HG02938 (cell line): Measurements from ENCODE around the gene SBK2.

Experiments
- ATAC-seq: cut with Tn5 transposase; IDR thresholded peaks from one replicate; pipeline ENCODE4 v1.9.1; 2021; ENCODE audit warnings: mild to moderate bottlenecking, moderate library complexity; ENCODE audit not compliant: unreplicated experiment

Gene SBK2

GRCh38 chr19:55554741-55555152 is 17.8 kb upstream of the SBK2 start:
- no peak for ATAC-seq

DNA sequence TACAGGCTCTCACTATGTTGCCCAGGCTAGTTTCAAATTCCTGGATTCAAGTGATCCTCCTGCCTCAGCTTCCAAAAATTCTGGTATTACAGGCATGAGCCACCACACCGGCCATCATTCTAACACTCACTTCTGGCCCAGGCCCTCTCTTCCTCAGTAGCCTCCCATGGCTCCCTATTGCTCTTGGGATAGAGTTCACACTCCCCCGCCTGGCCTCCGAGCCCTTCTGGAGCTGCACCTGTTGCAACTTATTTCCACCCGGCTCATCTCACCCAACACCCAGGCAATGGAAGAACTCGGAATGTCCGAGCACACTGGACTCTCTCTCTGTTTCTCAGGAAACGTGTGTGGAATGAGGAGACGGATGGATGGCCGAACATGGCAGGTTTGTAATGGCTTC is 17.4 kb upstream of the SBK2 start:
- ATAC-seq: no peak

DNA sequence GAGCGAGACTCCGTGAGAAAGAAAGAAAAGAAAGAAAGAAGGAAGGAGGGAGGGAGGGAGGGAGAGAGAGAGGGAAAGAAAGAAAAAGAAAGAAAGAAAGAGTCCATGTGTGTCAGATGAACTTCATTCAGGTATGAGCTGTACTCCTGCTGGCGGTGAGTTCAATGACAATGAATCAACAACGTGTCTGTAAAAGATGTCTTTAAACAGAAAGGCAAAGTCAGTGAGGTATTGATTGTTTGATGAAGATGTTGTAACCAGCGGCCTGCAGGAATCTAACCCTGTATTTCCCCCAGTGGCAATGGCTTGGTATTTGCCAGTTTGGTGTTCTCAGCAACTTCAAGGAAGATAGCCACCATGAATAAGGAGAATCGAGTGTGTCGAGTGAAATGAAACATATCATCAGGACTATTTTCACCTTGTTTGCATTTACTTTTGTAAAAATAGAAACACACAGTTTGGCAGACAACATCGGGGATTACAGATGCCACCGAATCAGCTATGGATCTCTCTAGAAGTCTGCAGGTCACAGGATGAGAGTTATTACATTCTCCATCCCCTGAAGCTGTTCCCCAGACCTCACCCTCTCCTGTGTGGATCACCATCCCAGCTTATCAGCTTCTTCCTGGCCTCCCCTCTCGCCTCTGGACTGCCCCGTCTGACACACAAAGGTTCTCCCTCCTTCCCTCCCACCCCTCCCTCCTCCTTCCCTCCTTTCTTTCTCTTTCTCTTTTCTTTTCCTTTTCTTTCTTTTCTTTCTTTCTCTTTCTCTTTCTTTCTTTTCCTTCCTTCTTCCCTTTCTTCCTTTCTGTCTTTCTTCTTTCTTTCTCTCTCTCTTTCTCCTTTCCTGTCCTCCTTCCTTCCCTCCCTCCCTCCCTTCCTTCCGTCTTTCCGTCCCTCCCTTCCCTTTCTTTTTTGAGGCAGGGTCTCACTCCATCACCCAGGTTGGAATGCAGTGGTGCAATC is 16.6 kb upstream of the SBK2 start:
- no peak for ATAC-seq

- ATAC-seq: no peak
These were observed 15.7 kb upstream of the SBK2 start for GRCh38 chr19:55552620-55553019.

DNA sequence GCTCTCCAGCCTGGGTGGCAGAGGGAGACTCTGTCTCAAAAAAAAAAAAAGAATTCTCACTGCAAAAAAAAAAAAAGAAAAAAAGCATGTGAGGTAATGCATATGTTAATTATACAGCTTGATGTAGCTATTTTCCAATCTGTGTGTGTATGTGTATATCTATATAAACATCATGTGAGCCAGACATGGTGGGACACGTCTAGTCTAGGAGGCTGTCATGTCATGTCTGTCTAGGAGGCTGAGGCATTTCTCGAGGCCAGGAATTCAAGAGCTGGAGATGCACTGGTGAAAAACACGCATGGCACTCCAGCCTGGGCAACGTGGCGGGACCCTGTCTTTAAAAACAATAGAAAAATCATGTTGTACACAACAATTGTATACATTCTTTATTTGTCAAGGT is 15.3 kb upstream of the SBK2 start:
- no peak for ATAC-seq

DNA sequence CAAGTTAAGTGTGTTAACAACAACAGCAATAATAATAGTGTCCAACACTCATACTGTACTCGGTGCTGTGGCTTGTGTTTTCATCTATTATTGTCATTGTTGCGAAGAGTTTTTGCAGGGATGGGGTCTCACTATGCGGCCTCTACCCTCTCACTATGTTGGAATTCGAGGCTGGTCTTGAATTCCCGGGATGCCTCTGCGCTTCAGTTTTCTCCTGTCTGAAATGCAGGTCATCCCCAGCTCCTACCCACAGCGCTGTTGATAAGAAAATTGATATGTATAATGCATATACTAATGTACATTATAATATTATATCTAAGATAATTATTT is 13.4 kb upstream of the SBK2 start:
- ATAC-seq: no peak

GRCh38 chr19:55549500-55550320 is 12.8 kb upstream of the SBK2 start:
- no peak for ATAC-seq

- ATAC-seq: no peak
These were observed 10.1 kb upstream of the SBK2 start for GRCh38 chr19:55546822-55547614.

GRCh38 chr19:55546011-55546410 is 9.1 kb upstream of the SBK2 start:
- ATAC-seq: no peak

DNA sequence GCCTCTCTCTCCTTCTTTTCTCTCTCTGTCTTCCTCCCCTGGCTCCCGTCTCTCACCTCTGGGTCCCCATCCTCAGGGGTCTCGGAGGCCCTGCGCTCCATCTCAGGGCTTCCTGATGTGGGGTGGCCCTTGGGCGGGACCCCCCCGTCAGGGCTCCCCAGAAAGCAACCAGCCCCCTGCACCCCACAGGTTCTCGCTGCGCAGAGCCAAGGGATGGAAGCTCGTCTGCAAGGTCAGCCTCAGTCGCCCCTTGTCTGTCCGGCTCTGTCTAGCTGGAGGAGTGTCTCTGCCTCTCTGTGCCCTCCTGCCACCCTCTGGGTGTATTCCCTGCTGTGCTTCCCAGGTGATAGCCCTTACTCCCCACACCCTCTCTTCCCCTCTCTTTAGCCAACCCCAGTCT is 8.5 kb upstream of the SBK2 start, which contains the start of gene SBK3:
Gene SBK3, minus strand, starts transcription at position 101 of the 400 bp plus-strand sequence. Its CDS starts 0 bp downstream, at position 101.
- no peak for ATAC-seq

DNA sequence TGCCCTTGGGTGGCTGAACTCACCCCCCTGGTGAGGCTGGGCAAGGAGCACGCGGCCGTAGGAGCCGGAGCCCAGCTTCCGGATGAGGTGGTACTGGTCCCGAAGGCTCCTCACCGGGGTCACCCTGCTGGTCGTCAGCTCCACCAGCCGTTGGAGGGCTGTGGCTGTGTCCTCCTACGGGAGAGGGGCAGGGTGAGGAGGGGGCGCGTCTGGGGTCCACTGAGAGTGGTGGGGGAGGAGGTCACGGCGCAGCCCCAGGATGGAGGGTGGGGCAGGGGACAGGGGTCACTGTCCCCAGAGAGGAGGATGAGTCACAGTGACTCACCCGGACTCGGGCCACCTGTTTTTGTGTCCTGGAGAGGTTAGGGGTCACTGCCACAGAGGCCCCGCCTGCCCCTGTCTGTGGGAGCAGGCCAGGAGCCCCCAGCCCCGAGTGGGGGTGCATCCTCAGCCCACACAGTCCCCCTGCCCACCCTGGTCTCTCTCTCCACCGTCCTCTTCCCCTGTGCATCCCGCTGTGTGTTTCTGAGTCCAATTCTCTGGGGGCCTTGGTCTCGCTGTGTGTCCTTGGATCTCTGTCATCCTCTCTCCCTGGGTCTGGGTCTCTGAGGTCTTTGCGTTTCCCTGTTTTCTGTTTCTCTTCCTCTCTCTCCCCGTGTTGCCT is 8.0 kb upstream of the SBK2 start:
- no peak for ATAC-seq

DNA sequence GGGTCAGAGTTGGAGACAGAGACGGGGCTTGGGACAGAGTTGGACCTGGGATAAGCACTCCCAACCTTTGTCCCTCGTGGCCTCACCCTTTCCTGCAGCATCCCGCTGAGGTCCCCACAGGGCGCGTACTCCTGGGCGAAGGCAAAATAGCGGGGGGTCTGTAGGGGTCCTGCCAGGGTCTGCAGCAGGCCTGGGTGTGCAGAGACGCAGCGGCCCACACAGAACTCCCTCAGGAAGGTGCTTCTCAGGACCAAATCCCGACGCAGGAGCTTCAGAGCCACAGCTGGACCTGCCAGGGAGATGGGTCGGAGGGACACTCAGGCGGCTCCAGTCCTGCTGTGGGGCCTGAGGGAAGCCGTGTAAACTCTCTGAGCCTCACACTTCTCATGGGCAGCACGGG is 7.1 kb upstream of the SBK2 start:
- ATAC-seq: no peak

DNA sequence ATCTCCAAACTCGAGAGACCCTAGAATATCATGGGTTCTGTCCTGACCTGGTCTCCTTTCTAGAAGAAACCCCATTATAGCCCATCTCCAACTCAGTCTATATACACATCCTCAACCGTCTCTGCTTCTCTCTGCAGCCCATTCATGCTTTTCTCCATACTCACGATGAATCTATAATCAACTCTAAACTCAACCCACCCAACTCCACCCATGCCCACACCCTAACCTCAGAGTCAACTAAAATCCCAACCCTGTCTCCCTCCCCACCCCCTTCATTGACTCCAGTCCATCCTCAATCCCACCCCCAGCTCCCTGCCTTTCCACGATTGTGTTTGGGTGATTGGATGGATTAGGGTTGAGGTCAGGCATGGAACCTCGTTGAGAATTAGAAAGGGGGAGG is 6.6 kb upstream of the SBK2 start:
- ATAC-seq: no peak

DNA sequence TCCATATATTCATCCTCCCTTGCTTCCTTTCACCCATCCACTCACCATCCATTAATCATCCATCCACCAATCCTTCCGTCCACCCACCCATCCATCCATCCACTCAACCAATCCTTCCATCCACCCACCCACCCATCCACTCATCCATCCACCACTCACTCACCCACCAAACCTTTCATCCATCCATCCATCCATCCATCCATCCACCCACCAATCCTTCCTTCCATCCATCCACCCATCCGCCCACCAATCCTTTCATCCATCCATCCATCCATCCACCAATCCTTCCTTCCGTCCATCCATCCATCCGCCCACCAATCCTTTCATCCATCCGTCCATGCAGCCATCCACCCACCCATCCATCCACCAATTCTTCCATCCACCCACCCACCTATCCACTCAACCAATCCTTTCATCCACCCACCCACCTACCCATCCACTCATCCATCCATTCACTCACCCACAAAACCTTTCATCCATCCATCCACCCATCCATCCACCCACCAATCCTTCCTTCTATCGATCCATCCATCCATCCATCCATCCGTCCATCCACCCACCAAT is 5.4 kb upstream of the SBK2 start:
- ATAC-seq: no peak

GRCh38 chr19:55541091-55541490 is 4.2 kb upstream of the SBK2 start:
- ATAC-seq: no peak

DNA sequence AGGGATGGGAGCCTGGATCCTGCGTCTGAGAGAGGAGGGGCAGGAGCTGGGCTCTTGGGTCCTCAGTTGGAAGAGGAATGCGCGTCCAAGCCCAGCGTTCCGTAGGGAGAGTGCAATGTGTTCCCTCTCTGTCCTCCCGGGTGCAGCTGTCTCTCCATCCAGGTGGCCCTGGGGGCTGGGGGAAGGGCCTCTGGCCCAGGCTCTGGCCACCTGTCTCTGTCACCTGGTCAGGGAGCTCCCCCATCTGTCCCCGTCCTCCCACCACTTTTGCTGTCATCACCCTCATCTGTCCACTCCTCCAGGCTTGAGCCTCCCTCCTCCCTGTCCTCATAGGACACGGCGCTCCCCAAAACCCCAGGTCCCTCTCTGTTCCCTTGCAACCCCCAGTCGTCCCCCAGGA is 3.7 kb upstream of the SBK2 start:
- ATAC-seq: no peak

GRCh38 chr19:55539090-55539984 is 2.4 kb upstream of the SBK2 start:
- ATAC-seq: no peak

DNA sequence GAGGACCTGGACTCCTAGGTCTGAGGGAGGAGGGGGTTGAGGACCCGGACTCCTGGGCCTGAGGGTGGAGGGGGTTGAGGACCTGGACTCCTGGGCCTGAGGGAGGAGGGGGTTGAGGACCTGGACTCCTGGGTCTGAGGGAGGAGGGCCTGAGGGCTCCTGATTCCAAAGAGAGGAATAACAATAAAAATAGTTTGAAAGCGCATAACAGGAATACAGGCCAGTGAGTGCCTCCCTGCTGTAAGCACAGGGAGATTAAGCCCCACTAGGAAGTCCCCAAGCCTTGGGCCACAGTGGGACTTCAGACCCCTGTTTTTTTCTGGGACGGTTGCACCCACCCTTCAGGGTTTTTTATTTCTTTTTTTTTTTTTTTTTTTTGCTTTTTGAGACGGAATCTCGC is 1.2 kb upstream of the SBK2 start:
- no peak for ATAC-seq

GRCh38 chr19:55537741-55538111 is 793 bp upstream of the SBK2 start:
- ATAC-seq: no peak
